Measurements from ENCODE around the gene PNMA8A. TPM values are rescaled to one million over a fixed set of nuclear protein-coding genes. Genes with fewer than 3 reads are reported as not detected.

Gene PNMA8A
- total RNA-seq, 2 experiments from 2014 or later: not detected

GRCh38 chr19:46452186-46452585 lies 19.2 kb downstream of the PNMA8A start:
- Histone ChIP-seq H3K4me2 (ENCODE audit: low read length) (no peak overlapping the region), H3K36me3 (ENCODE audit: insufficient read depth, low read length) (no peaks in the 10 kb centered on the region), H3K9me3 (ENCODE audit: low read length) (peaks cover 9% of the 10 kb centered on the region), H3K9me2 (ENCODE audit: insufficient read depth, low read length) (no peaks in the 10 kb centered on the region), H3K4me3 (ENCODE audit: low read depth, low read length, poor library complexity, severe bottlenecking) (no peak overlapping the region), H4K20me1 (ENCODE audit: insufficient read depth, low read length) (no peaks in the 10 kb centered on the region), H3K79me2 (ENCODE audit: insufficient read depth, low read depth, low read length) (no peaks in the 10 kb centered on the region), H3K27ac (ENCODE audit: low read depth, low read length, poor library complexity, severe bottlenecking) (no peak overlapping the region), H3K4me1 (ENCODE audit: insufficient read depth, low read length, poor library complexity, severe bottlenecking) (peaks cover 13% of the 10 kb centered on the region), H2AFZ (ENCODE audit: low read length) (no peak overlapping the region)
- DNase-seq (ENCODE audit: low spot score): no peak
- no peak for TF ChIP-seq EZH2phosphoT487 (IDR thresholded peaks at IDR 0.05; ENCODE audit: borderline replicate concordance, low read depth, low read length)
- TF ChIP-seq, protein P1, sequence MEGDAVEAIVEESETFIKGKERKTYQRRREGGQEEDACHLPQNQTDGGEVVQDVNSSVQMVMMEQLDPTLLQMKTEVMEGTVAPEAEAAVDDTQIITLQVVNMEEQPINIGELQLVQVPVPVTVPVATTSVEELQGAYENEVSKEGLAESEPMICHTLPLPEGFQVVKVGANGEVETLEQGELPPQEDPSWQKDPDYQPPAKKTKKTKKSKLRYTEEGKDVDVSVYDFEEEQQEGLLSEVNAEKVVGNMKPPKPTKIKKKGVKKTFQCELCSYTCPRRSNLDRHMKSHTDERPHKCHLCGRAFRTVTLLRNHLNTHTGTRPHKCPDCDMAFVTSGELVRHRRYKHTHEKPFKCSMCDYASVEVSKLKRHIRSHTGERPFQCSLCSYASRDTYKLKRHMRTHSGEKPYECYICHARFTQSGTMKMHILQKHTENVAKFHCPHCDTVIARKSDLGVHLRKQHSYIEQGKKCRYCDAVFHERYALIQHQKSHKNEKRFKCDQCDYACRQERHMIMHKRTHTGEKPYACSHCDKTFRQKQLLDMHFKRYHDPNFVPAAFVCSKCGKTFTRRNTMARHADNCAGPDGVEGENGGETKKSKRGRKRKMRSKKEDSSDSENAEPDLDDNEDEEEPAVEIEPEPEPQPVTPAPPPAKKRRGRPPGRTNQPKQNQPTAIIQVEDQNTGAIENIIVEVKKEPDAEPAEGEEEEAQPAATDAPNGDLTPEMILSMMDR (conservative IDR thresholded peaks at IDR 0.05; ENCODE audit: low read length): no peak
- POLR2A ChIA-PET: no interaction called here
- CTCF ChIA-PET (ENCODE audit: unreplicated experiment): no interaction called here
- intact Hi-C loops (cut with micrococcal nuclease; ENCODE audit: unreplicated experiment): no loop called here
- no TSS peak for BruUV-seq (replicated peaks)

GRCh38 chr19:46451352-46451751 lies 20.0 kb downstream of the PNMA8A start:
- Histone ChIP-seq H4K20me1 (ENCODE audit: insufficient read depth, low read length) (no peaks in the 10 kb centered on the region), H3K4me2 (ENCODE audit: low read length) (no peak overlapping the region), H3K9me2 (ENCODE audit: insufficient read depth, low read length) (no peaks in the 10 kb centered on the region), H3K27ac (ENCODE audit: low read depth, low read length, poor library complexity, severe bottlenecking) (no peak overlapping the region), H3K4me3 (ENCODE audit: low read depth, low read length, poor library complexity, severe bottlenecking) (no peak overlapping the region), H3K9me3 (ENCODE audit: low read length) (peaks cover 9% of the 10 kb centered on the region), H3K79me2 (ENCODE audit: insufficient read depth, low read depth, low read length) (no peaks in the 10 kb centered on the region), H2AFZ (ENCODE audit: low read length) (no peak overlapping the region), H3K36me3 (ENCODE audit: insufficient read depth, low read length) (no peaks in the 10 kb centered on the region), H3K4me1 (ENCODE audit: insufficient read depth, low read length, poor library complexity, severe bottlenecking) (peaks cover 20% of the 10 kb centered on the region)
- DNase-seq (ENCODE audit: low spot score): no peak
- TF ChIP-seq EZH2phosphoT487 (IDR thresholded peaks at IDR 0.05; ENCODE audit: borderline replicate concordance, low read depth, low read length): no peak
- TF ChIP-seq, protein P1 (conservative IDR thresholded peaks at IDR 0.05; ENCODE audit: low read length): no peak
- POLR2A ChIA-PET: interaction anchor here (0.8 kb wide), 1 partner anchor 15 kb away, joined by 3 read pairs; no protein-coding TSS in a partner anchor
- intact Hi-C loops (cut with micrococcal nuclease; ENCODE audit: unreplicated experiment): no loop called here
- BruUV-seq (replicated peaks): no TSS peak
- CTCF ChIA-PET (ENCODE audit: unreplicated experiment): no interaction called here

DNA sequence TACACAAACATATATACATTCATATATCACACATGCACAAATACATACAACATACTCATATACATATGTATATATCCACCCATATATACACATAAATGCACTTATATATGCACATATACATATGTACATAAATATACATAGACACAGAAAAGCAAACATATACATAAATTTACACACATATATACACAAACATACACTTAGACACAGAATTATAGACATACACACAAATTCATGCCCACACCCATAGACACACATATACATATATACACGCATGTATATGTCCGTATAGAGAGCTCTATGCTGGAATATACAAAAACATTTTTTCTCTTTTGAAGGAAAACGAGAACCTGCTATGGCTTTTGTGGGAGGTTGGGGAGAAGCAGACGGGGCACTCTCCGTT lies 20.6 kb downstream of the PNMA8A start:
- no peaks in the 10 kb centered on the region for H3K36me3 ChIP-seq (ENCODE audit: insufficient read depth, low read length)
- no peak for TF ChIP-seq EZH2phosphoT487 (IDR thresholded peaks at IDR 0.05; ENCODE audit: borderline replicate concordance, low read depth, low read length)
- TF ChIP-seq, protein P1 (conservative IDR thresholded peaks at IDR 0.05; ENCODE audit: low read length): no peak
- H3K9me3 ChIP-seq (ENCODE audit: low read length): peaks cover 9% of the 10 kb centered on the region
- no peaks in the 10 kb centered on the region for H3K9me2 ChIP-seq (ENCODE audit: insufficient read depth, low read length)
- H4K20me1 ChIP-seq (ENCODE audit: insufficient read depth, low read length): no peaks in the 10 kb centered on the region
- CTCF ChIA-PET (ENCODE audit: unreplicated experiment): no interaction called here
- DNase-seq (ENCODE audit: low spot score): no peak
- POLR2A ChIA-PET: interaction anchor here (0.8 kb wide), 1 partner anchor 14 kb away, joined by 3 read pairs; no protein-coding TSS in a partner anchor
- intact Hi-C loops (cut with micrococcal nuclease; ENCODE audit: unreplicated experiment): no loop called here
- H3K4me3 ChIP-seq (ENCODE audit: low read depth, low read length, poor library complexity, severe bottlenecking): no peak overlapping the region
- H3K4me1 ChIP-seq (ENCODE audit: insufficient read depth, low read length, poor library complexity, severe bottlenecking): peaks cover 21% of the 10 kb centered on the region
- H3K79me2 ChIP-seq (ENCODE audit: insufficient read depth, low read depth, low read length): no peaks in the 10 kb centered on the region
- H2AFZ ChIP-seq (ENCODE audit: low read length): no peak overlapping the region
- no peak overlapping the region for H3K4me2 ChIP-seq (ENCODE audit: low read length)
- H3K27ac ChIP-seq (ENCODE audit: low read depth, low read length, poor library complexity, severe bottlenecking): no peak overlapping the region
- no TSS peak for BruUV-seq (replicated peaks)
